ENCODE results near the gene PTPN23.

The PTPN23 gene

GRCh38 chr3:47409688-47410416, 29.0 kb downstream of the PTPN23 start:
- TF ChIP-seq CTCF (IDR thresholded peaks at IDR 0.05; ENCODE audit: insufficient read depth, low read length, poor library complexity, severe bottlenecking) (no peak), EZH2phosphoT487 (conservative IDR thresholded peaks at IDR 0.05; ENCODE audit: low read length) (no peak)
- H4K20me1 ChIP-seq (ENCODE audit: low read depth, low read length) = no peaks in the 10 kb centered on the region
- H3K36me3 ChIP-seq (ENCODE audit: low read length) = no peaks in the 10 kb centered on the region

GRCh38 chr3:47410417-47410720, 29.5 kb downstream of the PTPN23 start:
- Histone ChIP-seq H3F3A (ENCODE audit: insufficient read depth) (no peaks in the 10 kb centered on the region), H3K9me2 (replicated peaks; ENCODE audit: insufficient read depth, low read length) (no peaks in the 10 kb centered on the region), H3K36me3 (ENCODE audit: low read length) (no peaks in the 10 kb centered on the region), H3K27me3 (ENCODE audit: low read length) (no peaks in the 10 kb centered on the region), H3K27ac (ENCODE audit: low read depth, low read length) (no peak overlapping the region), H4K20me1 (ENCODE audit: low read depth, low read length) (no peaks in the 10 kb centered on the region), H2AFZ (ENCODE audit: low read depth, low read length, severe bottlenecking) (no peak overlapping the region), H3K4me3 (ENCODE audit: insufficient read depth, low read length, poor library complexity, severe bottlenecking) (no peak overlapping the region), H3K4me2 (ENCODE audit: low read depth, low read length, poor library complexity, severe bottlenecking) (no peak overlapping the region), H3K9ac (ENCODE audit: low read length) (no peak overlapping the region), H3K79me2 (ENCODE audit: insufficient read depth, low read length) (no peaks in the 10 kb centered on the region), H3K9me3 (ENCODE audit: insufficient read depth, low read length) (no peaks in the 10 kb centered on the region)
- TF ChIP-seq CTCF (IDR thresholded peaks at IDR 0.05; ENCODE audit: insufficient read depth, low read length, poor library complexity, severe bottlenecking) (no peak), EZH2phosphoT487 (conservative IDR thresholded peaks at IDR 0.05; ENCODE audit: low read length) (no peak)

More at GRCh38 chr3:47409688-47410416, 29.0 kb downstream of the PTPN23 start:
- no peaks in the 10 kb centered on the region for H3K79me2 ChIP-seq (ENCODE audit: insufficient read depth, low read length)
- no peaks in the 10 kb centered on the region for H3K9me2 ChIP-seq (replicated peaks; ENCODE audit: insufficient read depth, low read length)
- H3K27me3 ChIP-seq (ENCODE audit: low read length) = no peaks in the 10 kb centered on the region
- H2AFZ ChIP-seq (ENCODE audit: low read depth, low read length, severe bottlenecking) = no peak overlapping the region
- no peak overlapping the region for H3K27ac ChIP-seq (ENCODE audit: low read depth, low read length)
- no peak overlapping the region for H3K4me2 ChIP-seq (ENCODE audit: low read depth, low read length, poor library complexity, severe bottlenecking)
- H3K9ac ChIP-seq (ENCODE audit: low read length) = no peak overlapping the region
- H3K4me3 ChIP-seq (ENCODE audit: insufficient read depth, low read length, poor library complexity, severe bottlenecking) = no peak overlapping the region
- no peaks in the 10 kb centered on the region for H3F3A ChIP-seq (ENCODE audit: insufficient read depth)
- H3K9me3 ChIP-seq (ENCODE audit: insufficient read depth, low read length) = no peaks in the 10 kb centered on the region

DNA sequence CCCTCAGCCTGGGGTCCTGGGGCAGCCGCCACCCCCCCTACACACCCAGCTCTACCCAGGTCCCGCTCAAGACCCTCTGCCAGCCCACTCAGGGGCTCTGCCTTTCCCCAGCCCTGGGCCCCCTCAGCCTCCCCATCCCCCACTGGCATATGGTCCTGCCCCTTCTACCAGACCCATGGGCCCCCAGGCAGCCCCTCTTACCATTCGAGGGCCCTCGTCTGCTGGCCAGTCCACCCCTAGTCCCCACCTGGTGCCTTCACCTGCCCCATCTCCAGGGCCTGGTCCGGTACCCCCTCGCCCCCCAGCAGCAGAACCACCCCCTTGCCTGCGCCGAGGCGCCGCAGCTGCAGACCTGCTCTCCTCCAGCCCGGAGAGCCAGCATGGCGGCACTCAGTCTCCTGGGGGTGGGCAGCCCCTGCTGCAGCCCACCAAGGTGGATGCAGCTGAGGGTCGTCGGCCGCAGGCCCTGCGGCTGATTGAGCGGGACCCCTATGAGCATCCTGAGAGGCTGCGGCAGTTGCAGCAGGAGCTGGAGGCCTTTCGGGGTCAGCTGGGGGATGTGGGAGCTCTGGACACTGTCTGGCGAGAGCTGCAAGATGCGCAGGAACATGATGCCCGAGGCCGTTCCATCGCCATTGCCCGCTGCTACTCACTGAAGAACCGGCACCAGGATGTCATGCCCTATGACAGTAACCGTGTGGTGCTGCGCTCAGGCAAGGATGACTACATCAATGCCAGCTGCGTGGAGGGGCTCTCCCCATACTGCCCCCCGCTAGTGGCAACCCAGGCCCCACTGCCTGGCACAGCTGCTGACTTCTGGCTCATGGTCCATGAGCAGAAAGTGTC, 30.2 kb downstream of the PTPN23 start:
- Histone ChIP-seq H3K36me3 (ENCODE audit: low read length) (no peaks in the 10 kb centered on the region), H3F3A (ENCODE audit: insufficient read depth) (0 out of 2 replicates have a peak, but pooled peaks cover 5% of the 10 kb centered on the region), H3K4me2 (ENCODE audit: low read depth, low read length, poor library complexity, severe bottlenecking) (no peak overlapping the region), H4K20me1 (ENCODE audit: low read depth, low read length) (no peaks in the 10 kb centered on the region), H3K9ac (ENCODE audit: low read length) (no peak overlapping the region), H3K9me2 (replicated peaks; ENCODE audit: insufficient read depth, low read length) (no peaks in the 10 kb centered on the region), H3K9me3 (ENCODE audit: insufficient read depth, low read length) (no peaks in the 10 kb centered on the region), H3K27me3 (ENCODE audit: low read length) (no peaks in the 10 kb centered on the region), H2AFZ (ENCODE audit: low read depth, low read length, severe bottlenecking) (no peak overlapping the region), H3K27ac (ENCODE audit: low read depth, low read length) (no peak overlapping the region), H3K79me2 (ENCODE audit: insufficient read depth, low read length) (no peaks in the 10 kb centered on the region), H3K4me3 (ENCODE audit: insufficient read depth, low read length, poor library complexity, severe bottlenecking) (no peak overlapping the region)
- TF ChIP-seq EZH2phosphoT487 (conservative IDR thresholded peaks at IDR 0.05; ENCODE audit: low read length) (no peak), CTCF (IDR thresholded peaks at IDR 0.05; ENCODE audit: insufficient read depth, low read length, poor library complexity, severe bottlenecking) (no peak)
